ENCODE results near the gene ITPR2. TPM values are rescaled to one million over a fixed set of nuclear protein-coding genes. Genes with fewer than 3 reads are reported as not detected.

ITPR2 gene
- total RNA-seq, 3 donors from 2014 or later (not counting 1 experiment from before 2014, with no cell fraction given) = 59.1 to 70.7 (median 68.2) TPM

DNA sequence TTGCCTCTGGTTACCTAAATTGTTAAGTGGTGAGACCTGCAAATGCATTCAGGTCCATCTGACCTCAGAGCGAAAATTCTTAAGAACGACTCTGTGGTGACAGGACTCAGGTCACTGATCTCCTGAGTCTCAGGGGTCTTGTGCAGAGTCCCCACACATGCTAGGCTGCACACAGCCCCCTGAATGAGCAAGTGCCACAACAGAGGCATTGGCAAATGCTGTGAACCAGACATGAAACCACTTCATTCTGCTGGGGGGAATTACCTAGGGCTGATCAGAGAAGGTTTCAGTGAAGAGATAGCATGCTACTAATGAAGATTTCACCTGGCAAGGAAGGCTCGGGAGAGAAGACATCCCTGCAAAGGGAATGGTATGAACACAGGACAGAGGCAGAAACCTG is 281.6 kb downstream of the ITPR2 start:
- Mint-ChIP-seq H3K4me1 (peaks cover 0 to 11% of the 10 kb centered on the region in 2 donors), H3K4me3 (no peak overlapping the region), H3K27ac (no peak overlapping the region), H3K27me3 (ENCODE audit: low read depth in 2 of 2) (no peaks in the 10 kb centered on the region), H3K9me3 (no peaks in the 10 kb centered on the region), H3K36me3 (peaks cover 16% of the 10 kb centered on the region)
- no peak overlapping the region for H3K4me3 ChIP-seq (ENCODE audit: low read length)
- no peak for DNase-seq
- WGBS (ENCODE audit: insufficient coverage) = 87% methylated on average over 3 of the region's 3 CpGs
- H3K27me3 ChIP-seq (ENCODE audit: control insufficient read depth, insufficient read depth, low read length) = no peaks in the 10 kb centered on the region
- ATAC-seq = no peak
- H3K36me3 ChIP-seq (ENCODE audit: control insufficient read depth, insufficient read depth, low read length) = peaks cover 15% of the 10 kb centered on the region
- intact Hi-C loops (cut with micrococcal nuclease) = no loop called here
- H3K4me1 ChIP-seq (ENCODE audit: control insufficient read depth, insufficient read depth, low read length) = no peaks in the 10 kb centered on the region
- no peaks in the 10 kb centered on the region for H3K9me3 ChIP-seq (ENCODE audit: control insufficient read depth, insufficient read depth, low read length)
- H3K27ac ChIP-seq (ENCODE audit: low read length) = no peak overlapping the region
- TF ChIP-seq CTCF (IDR thresholded peaks at IDR 0.05) = no peak

DNA sequence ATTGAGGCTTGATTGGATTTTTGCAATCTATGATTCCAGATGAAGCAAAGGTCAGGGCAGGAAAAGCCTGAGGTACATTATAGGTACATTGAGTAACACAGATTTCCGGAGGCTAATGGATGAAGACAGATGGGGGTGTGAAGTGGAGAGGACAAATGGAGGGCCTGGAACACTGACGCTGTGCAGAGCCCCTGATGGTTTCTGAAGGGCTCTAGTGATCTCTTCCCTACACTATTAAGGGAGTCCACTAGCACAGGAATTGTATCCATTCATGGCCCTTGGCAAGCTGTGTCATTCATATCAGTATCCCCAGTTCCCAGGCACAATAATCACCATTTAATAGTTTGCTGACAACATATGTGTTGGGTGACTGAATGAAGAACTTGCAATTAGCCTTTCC is 284.8 kb downstream of the ITPR2 start:
- Mint-ChIP-seq H3K4me3 (no peak overlapping the region), H3K4me1 (peaks cover 0 to 11% of the 10 kb centered on the region in 2 donors), H3K27ac (no peak overlapping the region), H3K9me3 (no peaks in the 10 kb centered on the region), H3K36me3 (peaks cover 8% of the 10 kb centered on the region), H3K27me3 (ENCODE audit: low read depth in 2 of 2) (no peaks in the 10 kb centered on the region)
- H3K36me3 ChIP-seq (ENCODE audit: control insufficient read depth, insufficient read depth, low read length) = peaks cover 5% of the 10 kb centered on the region
- WGBS (ENCODE audit: insufficient coverage) = 100% methylated on average over 2 of the region's 2 CpGs
- H3K4me1 ChIP-seq (ENCODE audit: control insufficient read depth, insufficient read depth, low read length) = no peaks in the 10 kb centered on the region
- intact Hi-C loops (cut with micrococcal nuclease) = no loop called here
- H3K4me3 ChIP-seq (ENCODE audit: low read length) = no peak overlapping the region
- no peaks in the 10 kb centered on the region for H3K9me3 ChIP-seq (ENCODE audit: control insufficient read depth, insufficient read depth, low read length)
- no peak for TF ChIP-seq CTCF (IDR thresholded peaks at IDR 0.05)
- H3K27me3 ChIP-seq (ENCODE audit: control insufficient read depth, insufficient read depth, low read length) = no peaks in the 10 kb centered on the region
- DNase-seq (no peak), ATAC-seq (no peak)
- H3K27ac ChIP-seq (ENCODE audit: low read length) = no peak overlapping the region

DNA sequence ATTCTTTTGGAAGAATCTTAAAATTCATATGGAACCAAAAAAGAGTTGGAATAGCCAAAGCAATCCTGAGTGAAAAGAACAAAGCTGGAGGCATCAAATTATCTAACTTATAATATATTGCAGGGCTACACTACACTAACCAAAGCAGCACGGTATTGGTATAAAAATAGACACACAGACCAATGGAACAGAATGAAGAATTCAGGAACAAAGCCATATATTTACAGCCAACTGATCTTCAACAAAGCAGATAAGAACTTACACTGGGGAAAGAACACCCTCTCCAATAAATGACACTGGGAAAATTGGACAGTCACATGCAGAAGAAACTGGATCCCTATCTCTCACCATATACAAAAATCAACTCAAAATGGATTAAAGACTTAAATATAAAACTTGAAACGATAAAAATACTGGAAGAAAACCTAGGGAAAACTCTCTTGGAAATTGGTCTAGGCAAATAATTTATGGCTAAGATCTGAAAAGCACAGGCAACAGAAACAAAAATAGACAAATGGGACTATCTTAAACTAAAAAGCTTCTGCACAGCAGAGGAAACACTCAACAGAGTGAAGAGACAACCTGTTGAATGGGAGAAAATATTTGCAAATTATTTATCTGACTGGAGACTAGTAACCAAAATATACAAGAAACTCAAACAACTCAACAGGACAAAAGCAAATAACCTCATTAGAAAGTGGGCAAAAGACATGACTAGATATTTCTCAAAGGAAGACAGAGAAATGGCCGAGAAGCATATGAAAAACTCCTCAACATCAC is 286.3 kb downstream of the ITPR2 start:
- Histone ChIP-seq H3K4me1 (ENCODE audit: control insufficient read depth, insufficient read depth, low read length) (no peaks in the 10 kb centered on the region), H3K36me3 (ENCODE audit: control insufficient read depth, insufficient read depth, low read length) (peaks cover 7% of the 10 kb centered on the region), H3K27ac (ENCODE audit: low read length) (no peak overlapping the region), H3K27me3 (ENCODE audit: control insufficient read depth, insufficient read depth, low read length) (no peaks in the 10 kb centered on the region), H3K9me3 (ENCODE audit: control insufficient read depth, insufficient read depth, low read length) (no peaks in the 10 kb centered on the region), H3K4me3 (ENCODE audit: low read length) (no peak overlapping the region)
- Mint-ChIP-seq H3K4me3 (no peak overlapping the region), H3K4me1 (peaks cover 0 to 8% of the 10 kb centered on the region in 2 donors), H3K9me3 (no peaks in the 10 kb centered on the region), H3K27me3 (ENCODE audit: low read depth in 2 of 2) (no peaks in the 10 kb centered on the region), H3K36me3 (peaks cover 8% of the 10 kb centered on the region), H3K27ac (no peak overlapping the region)
- intact Hi-C loops (cut with micrococcal nuclease) = no loop called here
- TF ChIP-seq CTCF (IDR thresholded peaks at IDR 0.05) = no peak
- DNase-seq (no peak), ATAC-seq (no peak)
- 84% methylated on average over 2 of the region's 3 CpGs for WGBS (ENCODE audit: insufficient coverage)

- DNase-seq = no peak
- no peaks in the 10 kb centered on the region for H3K9me3 ChIP-seq (ENCODE audit: control insufficient read depth, insufficient read depth, low read length)
- H3K27ac ChIP-seq (ENCODE audit: low read length) = no peak overlapping the region
- Mint-ChIP-seq H3K9me3 (no peaks in the 10 kb centered on the region), H3K27ac (no peak overlapping the region), H3K4me1 (peaks cover 0 to 4% of the 10 kb centered on the region in 2 donors), H3K36me3 (no peaks in the 10 kb centered on the region), H3K4me3 (no peak overlapping the region), H3K27me3 (ENCODE audit: low read depth in 2 of 2) (no peaks in the 10 kb centered on the region)
- H3K36me3 ChIP-seq (ENCODE audit: control insufficient read depth, insufficient read depth, low read length) = peaks cover 2% of the 10 kb centered on the region
- intact Hi-C loops (cut with micrococcal nuclease) = no loop called here
- no peaks in the 10 kb centered on the region for H3K27me3 ChIP-seq (ENCODE audit: control insufficient read depth, insufficient read depth, low read length)
- H3K4me1 ChIP-seq (ENCODE audit: control insufficient read depth, insufficient read depth, low read length) = no peaks in the 10 kb centered on the region
- H3K4me3 ChIP-seq (ENCODE audit: low read length) = no peak overlapping the region
- no peak for TF ChIP-seq CTCF (IDR thresholded peaks at IDR 0.05)
- 95% methylated on average over 3 of the region's 4 CpGs for WGBS (ENCODE audit: insufficient coverage)
- no peak for ATAC-seq
These were observed 293.9 kb downstream of the ITPR2 start for GRCh38 chr12:26539131-26539530.
